Karpas-422 (cell line): Measurements from ENCODE around the gene GNG13. TPM values are rescaled to one million over a fixed set of nuclear protein-coding genes. Genes with fewer than 3 reads are reported as not detected.
"Not testable (repeated sequence)": the region's sequence is repeated elsewhere in the genome, so short reads cannot be mapped to it uniquely, and the experiment has no call there.

Experiments
- DNase-seq: peaks from one replicate; pipeline ENCODE4 v3.0.0-alpha.2; 2015
- H2AFZ ChIP-seq: fragments of 200-600 bp; sonication (generic); 2 replicates; pipeline ENCODE4 v1.6.1; 2014; ENCODE audit warnings: antibody characterized with exemption, low read length, mixed read lengths
- H3K27ac ChIP-seq: fragments of 200-600 bp; sonication (generic); 2 replicates; pipeline ENCODE4 v1.5.1; 2014; ENCODE audit warnings: mild to moderate bottlenecking, low read length, moderate library complexity
- H3K27me3 ChIP-seq: fragments of 200-600 bp; sonication (generic); 2 replicates; pipeline ENCODE4 v1.6.1; 2014; ENCODE audit warnings: low read length, mixed read lengths
- H3K36me3 ChIP-seq: fragments of 200-600 bp; sonication (generic); 2 replicates; pipeline ENCODE4 v1.6.1; 2014; ENCODE audit warnings: low read length, mixed read lengths; ENCODE audit not compliant: insufficient read depth
- H3K4me1 ChIP-seq: fragments of 200-600 bp; sonication (generic); 2 replicates; pipeline ENCODE4 v1.6.1; 2014; ENCODE audit warnings: mild to moderate bottlenecking, low read length, mixed read lengths
- H3K4me2 ChIP-seq: fragments of 200-600 bp; sonication (generic); 2 replicates; pipeline ENCODE4 v1.6.1; 2014; ENCODE audit warnings: low read length, low read depth, mild to moderate bottlenecking; ENCODE audit not compliant: poor library complexity, severe bottlenecking
- H3K4me3 ChIP-seq: fragments of 200-600 bp; sonication (generic); 2 replicates; pipeline ENCODE4 v1.5.1; 2014; ENCODE audit warnings: mild to moderate bottlenecking, antibody characterized with exemption, low read length, mixed read lengths
- H3K79me2 ChIP-seq: fragments of 200-600 bp; sonication (generic); 2 replicates; pipeline ENCODE4 v1.6.1; 2014; ENCODE audit warnings: mild to moderate bottlenecking, low read length, mixed read lengths
- H3K9ac ChIP-seq: fragments of 200-600 bp; sonication (generic); 2 replicates; pipeline ENCODE4 v1.6.0; 2014; ENCODE audit warnings: low read length
- H3K9me2 ChIP-seq: fragments of 200-600 bp; sonication (generic), shearing (Covaris generic); replicated peaks from 2 replicates; pipeline ENCODE4 v1.6.0; 2014; ENCODE audit warnings: mild to moderate bottlenecking, low read length, moderate library complexity; ENCODE audit not compliant: insufficient read depth
- H3K9me3 ChIP-seq: fragments of 300-700, 200-600 bp; sonication (generic); 2 replicates; pipeline ENCODE4 v1.6.1; 2014; ENCODE audit warnings: low read length, mixed read lengths
- H4K20me1 ChIP-seq: fragments of 200-600 bp; sonication (generic); 2 replicates; pipeline ENCODE4 v1.6.1; 2014; ENCODE audit warnings: mild to moderate bottlenecking, antibody characterized with exemption, low read length, low read depth; ENCODE audit not compliant: insufficient read depth
- total RNA-seq: library from RNA; depleted of rRNA; stranded (reverse); fragments of >200 nt; shearing (Covaris generic); gene quantifications from 2 replicates; pipeline ENCODE4 v1.2.3, GENCODE V29; 2014; ENCODE audit warnings: low replicate concordance

GNG13 gene
- total RNA-seq, 1 experiment from 2014 or later = not detected

DNA sequence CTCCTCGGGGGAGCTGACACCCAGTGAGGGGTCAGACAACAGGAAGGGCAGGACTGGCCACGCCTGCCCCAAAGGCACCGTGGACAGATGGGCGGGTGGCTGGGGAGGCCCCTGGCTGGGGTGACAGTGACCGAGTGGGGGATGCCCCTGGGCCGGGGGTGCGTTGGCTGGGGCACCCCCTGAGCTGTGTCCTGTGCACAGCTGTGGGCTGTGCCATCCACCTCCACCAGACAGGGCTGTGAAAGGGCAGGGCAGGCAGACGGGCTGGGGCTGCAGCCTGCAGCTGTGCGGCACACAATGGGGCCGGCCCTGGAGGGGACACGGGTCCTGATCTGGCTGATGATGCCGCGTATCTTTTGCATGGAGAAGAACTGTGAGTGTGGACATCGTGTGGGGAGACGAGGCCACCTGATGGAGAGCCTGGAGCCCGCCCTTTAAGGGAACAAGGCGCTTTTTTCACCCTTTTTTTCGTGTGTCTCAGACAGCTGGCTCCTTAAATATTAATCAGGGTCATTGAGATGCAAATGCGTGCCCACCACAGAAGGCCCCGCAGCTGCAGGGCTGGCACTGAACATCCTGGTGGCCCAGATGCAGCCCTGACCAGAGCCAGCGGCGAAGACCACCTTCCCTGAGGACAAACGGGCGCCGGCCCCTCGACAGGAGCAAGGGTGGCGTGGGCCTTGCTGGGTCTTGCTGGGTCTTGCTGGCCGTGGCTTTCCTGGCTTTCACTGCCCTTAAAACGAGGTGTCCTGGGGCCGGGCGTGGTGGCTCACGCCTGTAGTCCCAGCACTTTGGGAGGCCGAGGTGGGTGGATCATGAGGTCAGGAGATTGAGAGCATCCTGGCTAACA, 42.4 kb upstream of the GNG13 start:
- Histone ChIP-seq H3K27me3 (no peaks in the 10 kb centered on the region), H3K9me3 (peaks cover 9% of the 10 kb centered on the region; the same call in 1 of the 2 replicates), H3K4me1 (no peaks in the 10 kb centered on the region), H3K4me2 (no peak overlapping the region), H3K36me3 (no peaks in the 10 kb centered on the region), H3K79me2 (no peaks in the 10 kb centered on the region), H3K27ac (no peak overlapping the region), H4K20me1 (no peaks in the 10 kb centered on the region), H2AFZ (no peak overlapping the region), H3K9ac (no peak overlapping the region), H3K9me2 (no peaks in the 10 kb centered on the region), H3K4me3 (no peak overlapping the region)
- DNase-seq = no peak

DNA sequence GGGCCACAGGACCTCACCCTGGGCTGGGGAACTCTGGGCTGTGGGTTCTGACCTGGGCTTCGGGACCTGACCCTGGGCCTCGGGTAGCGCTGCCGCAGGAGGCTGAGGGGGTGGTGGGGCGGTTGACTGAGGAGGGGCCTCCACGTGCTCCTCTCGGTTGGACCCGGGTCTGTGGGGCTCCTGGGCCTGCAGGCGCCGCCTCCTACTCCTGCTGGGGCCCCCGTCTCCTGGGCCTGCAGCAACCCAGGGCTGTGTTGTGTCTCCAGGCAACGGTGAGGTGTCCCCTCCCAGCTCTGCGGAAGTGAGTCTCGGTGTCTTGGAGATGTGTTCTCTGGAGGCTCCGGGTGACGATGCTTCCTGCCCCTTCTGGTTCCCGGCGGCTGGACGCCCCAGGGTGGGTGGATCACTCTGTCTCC, 41.5 kb upstream of the GNG13 start:
- Histone ChIP-seq H3K9me3 (peaks cover 1% of the 10 kb centered on the region; the same call in 1 of the 2 replicates), H3K27ac (no peak overlapping the region), H3K79me2 (no peaks in the 10 kb centered on the region), H3K4me2 (no peak overlapping the region), H3K27me3 (no peaks in the 10 kb centered on the region), H3K9ac (no peak overlapping the region), H4K20me1 (no peaks in the 10 kb centered on the region), H2AFZ (no peak overlapping the region), H3K4me1 (no peaks in the 10 kb centered on the region), H3K36me3 (no peaks in the 10 kb centered on the region), H3K9me2 (no peaks in the 10 kb centered on the region), H3K4me3 (no peak overlapping the region)
- no peak for DNase-seq

DNA sequence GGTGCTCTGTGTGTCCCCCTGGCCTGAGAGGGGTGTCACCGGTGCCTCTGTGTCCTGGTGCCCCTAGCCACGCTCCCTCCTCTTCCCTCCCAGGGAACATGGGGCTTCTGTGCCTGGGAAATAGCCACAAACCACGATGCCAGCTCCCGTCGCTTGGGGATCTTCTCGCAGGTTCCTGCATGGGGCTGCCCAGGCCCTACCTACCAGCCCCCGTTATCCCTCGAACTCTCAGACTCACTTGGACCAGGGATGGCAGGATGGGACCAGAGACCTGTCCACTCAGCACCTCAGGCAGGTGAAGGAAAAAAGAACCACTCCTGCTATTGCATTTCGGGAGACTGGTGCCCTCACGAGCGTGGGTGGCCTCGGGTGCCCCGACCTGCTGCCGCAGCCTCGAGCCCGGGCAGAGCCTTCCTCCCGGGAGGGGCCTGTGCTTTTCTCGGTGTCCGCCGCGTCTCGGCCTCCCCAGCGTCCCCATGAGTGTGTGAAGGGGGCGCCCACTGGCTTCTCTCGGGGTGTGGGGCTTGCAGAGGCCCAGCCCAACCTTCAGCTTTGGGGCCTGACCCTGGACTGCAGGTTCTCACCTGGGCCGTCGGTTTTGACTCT, 41.0 kb upstream of the GNG13 start:
- Histone ChIP-seq H3K9me3 (no peaks in the 10 kb centered on the region), H3K4me3 (no peak overlapping the region), H2AFZ (no peak overlapping the region), H3K9me2 (no peaks in the 10 kb centered on the region), H3K9ac (no peak overlapping the region), H4K20me1 (no peaks in the 10 kb centered on the region), H3K27ac (no peak overlapping the region), H3K4me2 (no peak overlapping the region), H3K79me2 (no peaks in the 10 kb centered on the region), H3K4me1 (no peaks in the 10 kb centered on the region), H3K27me3 (no peaks in the 10 kb centered on the region), H3K36me3 (no peaks in the 10 kb centered on the region)
- no peak for DNase-seq

DNA sequence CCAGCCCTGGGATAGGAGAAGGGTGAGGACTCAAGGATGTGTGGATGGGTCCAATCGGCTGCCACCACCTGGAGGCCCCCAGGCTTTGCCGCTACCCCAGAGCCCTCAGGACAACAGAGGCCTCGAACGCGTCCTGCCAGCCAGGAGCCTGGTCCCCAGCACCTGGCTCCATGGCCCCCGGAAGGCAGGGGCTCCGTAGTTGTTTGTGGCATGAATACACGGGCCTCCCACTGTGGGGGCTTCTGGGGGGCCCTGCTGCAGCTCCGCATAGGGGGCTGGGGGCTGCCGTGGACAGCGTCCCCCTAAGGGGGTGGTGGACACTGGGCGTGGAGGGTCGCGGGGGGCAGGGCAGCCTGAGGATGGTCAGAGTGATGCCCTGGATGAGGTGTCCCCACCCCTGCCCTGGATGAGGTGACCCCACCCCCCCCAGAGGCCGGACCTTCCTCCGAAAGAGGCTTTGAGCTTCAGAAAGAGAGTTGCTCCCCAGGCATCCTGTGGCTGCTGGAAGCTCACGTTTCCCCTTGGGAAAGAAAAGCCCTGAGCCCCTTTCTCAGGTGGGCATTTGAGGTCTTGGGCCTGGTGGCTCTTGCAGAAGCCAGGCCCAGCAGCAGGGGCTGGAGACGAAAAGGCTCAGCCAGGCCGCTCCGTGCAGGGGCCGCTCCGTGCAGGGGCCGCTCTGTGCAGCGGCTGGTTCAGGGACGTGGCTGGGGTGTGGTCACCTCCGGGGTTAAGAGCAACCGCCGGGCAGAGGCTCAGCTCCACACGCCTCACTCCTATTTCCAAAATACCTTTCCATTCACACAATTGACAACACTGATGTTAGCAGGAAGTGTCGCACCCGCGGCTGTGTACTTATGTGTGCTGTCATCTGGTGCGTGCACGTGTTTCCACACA, 40.3 kb upstream of the GNG13 start:
- Histone ChIP-seq H3K36me3 (no peaks in the 10 kb centered on the region), H4K20me1 (no peaks in the 10 kb centered on the region), H3K4me2 (no peak overlapping the region), H2AFZ (no peak overlapping the region), H3K4me1 (no peaks in the 10 kb centered on the region), H3K79me2 (no peaks in the 10 kb centered on the region), H3K27me3 (no peaks in the 10 kb centered on the region), H3K9me2 (no peaks in the 10 kb centered on the region), H3K4me3 (no peak overlapping the region), H3K9ac (no peak overlapping the region), H3K27ac (no peak overlapping the region), H3K9me3 (0 out of 2 replicates have a peak, but pooled peaks cover 6% of the 10 kb centered on the region)
- DNase-seq = no peak

DNA sequence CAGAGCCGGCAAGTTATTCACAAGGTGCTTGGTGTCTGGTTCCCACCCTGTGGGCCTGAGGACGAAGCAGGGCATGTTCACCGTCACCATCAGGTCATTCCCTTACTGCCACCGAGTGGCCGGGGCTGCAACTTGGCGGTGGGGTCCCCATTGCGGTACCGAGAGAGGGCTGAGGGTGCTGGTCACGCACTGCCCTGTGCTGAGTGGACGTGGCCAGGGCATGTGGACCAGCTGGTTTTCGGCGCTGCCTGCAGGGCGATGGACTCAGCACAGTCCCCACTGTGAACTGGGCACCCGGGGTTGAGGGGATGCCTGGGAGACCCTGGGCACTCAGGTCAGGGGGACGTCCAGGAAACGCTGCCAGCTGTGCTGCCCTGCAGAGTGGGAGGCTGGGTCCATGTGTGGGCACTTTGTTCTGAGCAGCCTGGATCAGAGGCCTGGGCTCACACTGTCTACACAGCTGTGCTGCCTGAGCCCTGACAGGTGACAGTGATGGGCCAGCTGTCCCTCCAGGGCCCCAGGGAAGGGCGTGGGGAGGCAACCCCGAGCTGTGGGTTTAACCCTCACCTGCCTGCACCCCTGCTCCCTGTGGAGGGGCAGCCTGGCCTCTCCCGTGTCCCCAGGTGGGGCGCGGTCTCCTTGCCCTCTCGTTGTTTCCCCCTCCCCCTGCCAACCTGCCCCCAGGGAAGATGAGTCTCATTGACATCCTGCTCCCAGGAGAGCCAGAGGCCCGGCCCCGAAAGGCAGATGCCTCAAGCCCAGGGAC, 39.3 kb upstream of the GNG13 start:
- Histone ChIP-seq H3K27ac (no peak overlapping the region), H2AFZ (no peak overlapping the region), H3K4me2 (no peak overlapping the region), H3K27me3 (no peaks in the 10 kb centered on the region), H3K79me2 (no peaks in the 10 kb centered on the region), H3K36me3 (no peaks in the 10 kb centered on the region), H3K4me1 (no peaks in the 10 kb centered on the region), H4K20me1 (no peaks in the 10 kb centered on the region), H3K4me3 (no peak overlapping the region), H3K9ac (no peak overlapping the region), H3K9me3 (0 out of 2 replicates have a peak, but pooled peaks cover 7% of the 10 kb centered on the region), H3K9me2 (no peaks in the 10 kb centered on the region)
- DNase-seq = no peak

DNA sequence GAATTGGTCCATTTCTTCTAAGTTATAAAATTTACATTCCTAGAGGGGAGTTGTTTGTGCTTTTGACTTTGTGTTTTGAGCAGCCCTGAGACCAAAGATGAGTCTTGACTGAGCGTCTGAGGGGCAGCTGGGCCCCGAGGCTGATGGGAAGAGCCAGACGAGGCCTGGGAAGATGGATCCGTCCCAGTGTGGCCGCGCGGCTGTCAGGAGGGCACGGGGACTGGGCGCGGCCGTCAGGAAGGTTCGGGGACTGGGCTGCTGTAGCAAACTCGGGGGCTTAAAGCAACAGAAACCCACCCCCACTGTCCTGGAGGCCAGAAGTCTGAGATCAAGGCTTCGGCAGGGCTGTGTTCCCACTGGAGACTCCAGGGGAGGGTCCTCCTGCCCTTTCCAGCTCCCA, 38.2 kb upstream of the GNG13 start:
- DNase-seq = no peak
- Histone ChIP-seq H2AFZ (no peak overlapping the region), H3K9me2 (no peaks in the 10 kb centered on the region), H3K27ac (no peak overlapping the region), H3K4me3 (no peak overlapping the region), H3K79me2 (no peaks in the 10 kb centered on the region), H3K36me3 (no peaks in the 10 kb centered on the region), H3K4me2 (no peak overlapping the region), H4K20me1 (no peaks in the 10 kb centered on the region), H3K4me1 (no peaks in the 10 kb centered on the region), H3K27me3 (no peaks in the 10 kb centered on the region), H3K9me3 (0 out of 2 replicates have a peak, but pooled peaks cover 7% of the 10 kb centered on the region), H3K9ac (no peak overlapping the region)

DNA sequence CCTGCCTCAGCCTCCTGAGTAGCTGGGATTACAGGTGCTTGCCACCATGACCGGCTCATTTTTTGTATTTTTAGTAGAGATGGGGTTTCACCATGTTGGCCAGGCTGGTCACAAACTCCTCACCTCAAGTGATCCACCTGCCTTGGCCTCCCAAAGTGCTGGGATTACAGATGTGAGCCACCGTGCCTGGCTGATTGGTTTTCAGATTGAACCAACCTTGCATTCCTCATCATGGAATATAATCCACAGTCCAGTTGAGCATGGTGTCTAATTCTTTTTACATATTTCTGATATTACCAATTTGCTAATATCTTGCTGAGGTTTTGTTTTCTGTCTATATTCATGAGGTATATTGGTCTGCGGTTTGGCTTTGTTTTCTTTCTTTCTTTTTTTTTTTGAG, 36.3 kb upstream of the GNG13 start:
- not testable (repeated sequence) for H3K4me2 ChIP-seq, H3K79me2 ChIP-seq, H4K20me1 ChIP-seq, H3K4me3 ChIP-seq, H3K27me3 ChIP-seq, H3K27ac ChIP-seq, H3K9me3 ChIP-seq, H2AFZ ChIP-seq, DNase-seq, H3K9ac ChIP-seq, H3K9me2 ChIP-seq, H3K4me1 ChIP-seq, H3K36me3 ChIP-seq
